Activated CD4-positive, alpha-beta T cell treated with anti-CD3 and anti-CD28 coated beads, Interleukin-2, amount 50 U/mL, for 24 hours (primary cell): Measurements from ENCODE around the gene ZNRF4.
"Not testable (repeated sequence)": the region's sequence is repeated elsewhere in the genome, so short reads cannot be mapped to it uniquely, and the experiment has no call there.

Experiments used
- DNase-seq, 2 donors: peaks; one replicate each; pipeline ENCODE4 v3.0.0-alpha.2; 2020; ENCODE audit warnings: low read depth in 1 of 2, low spot score in 1 of 2

ZNRF4 gene

GRCh38 chr19:5455367-5456129, at the start of gene ZNRF4:
Gene ZNRF4, plus strand, starts transcription at chr19:5455417. Its CDS starts 75 bp downstream, at chr19:5455492.
- DNase-seq, result no peak

GRCh38 chr19:5406198-5406597, 49.0 kb upstream of the ZNRF4 start:
- not testable (repeated sequence) for DNase-seq

- DNase-seq, result no peak
These were observed 48.4 kb upstream of the ZNRF4 start for GRCh38 chr19:5406816-5407215.

GRCh38 chr19:5407356-5407755, 47.9 kb upstream of the ZNRF4 start:
- DNase-seq, result no peak

GRCh38 chr19:5417495-5418436, 37.5 kb upstream of the ZNRF4 start:
- DNase-seq, result no peak

GRCh38 chr19:5418677-5419076, 36.5 kb upstream of the ZNRF4 start:
- no peak for DNase-seq

GRCh38 chr19:5420953-5421352, 34.3 kb upstream of the ZNRF4 start:
- DNase-seq, result no peak

- DNase-seq, result no peak
These were observed 31.6 kb upstream of the ZNRF4 start for GRCh38 chr19:5423567-5424125.

GRCh38 chr19:5424192-5424973, 30.8 kb upstream of the ZNRF4 start:
- DNase-seq, result no peak

- DNase-seq, result no peak
These were observed 30.0 kb upstream of the ZNRF4 start for GRCh38 chr19:5425260-5425659.

GRCh38 chr19:5430237-5430636, 25.0 kb upstream of the ZNRF4 start:
- no peak for DNase-seq

GRCh38 chr19:5432687-5433086, 22.5 kb upstream of the ZNRF4 start:
- no peak for DNase-seq

- no peak for DNase-seq
These were observed 20.8 kb upstream of the ZNRF4 start for GRCh38 chr19:5434351-5434917.

- peak in 1 of 2 donors; percentile 61 for DNase-seq
These were observed 20.1 kb upstream of the ZNRF4 start for GRCh38 chr19:5434970-5435641.

GRCh38 chr19:5435642-5436017, 19.6 kb upstream of the ZNRF4 start:
- no peak for DNase-seq

- no peak for DNase-seq
These were observed 18.9 kb upstream of the ZNRF4 start for GRCh38 chr19:5436106-5436947.

- DNase-seq, result no peak
These were observed 18.3 kb upstream of the ZNRF4 start for GRCh38 chr19:5436948-5437306.

- not testable (repeated sequence) for DNase-seq
These were observed 16.5 kb upstream of the ZNRF4 start for GRCh38 chr19:5438756-5439155.

GRCh38 chr19:5439452-5439851, 15.8 kb upstream of the ZNRF4 start:
- no peak for DNase-seq
